SK-N-SH (cell line): ENCODE data around the gene CRYBA2. TPM values are rescaled to one million over a fixed set of nuclear protein-coding genes. Genes with fewer than 3 reads are reported as not detected.

Source experiments
- CTCF ChIA-PET: fragments of 300-600, 350-600 bp; formaldehyde crosslinking; extraction: SDS; loops from one replicate; lab custom pipeline; 2021; lab: Yijun Ruan, JAX
- POLR2A ChIA-PET: fragments of 350-600 bp; sonication (Branson Sonifier 250); formaldehyde crosslinking; extraction: SDS; loops from one replicate; lab custom pipeline; 2020; ENCODE audit warnings: antibody characterized with exemption, inconsistent platforms; lab: Yijun Ruan, JAX
- DNase-seq: peaks from one replicate; pipeline ENCODE4 v3.0.0; 2012
- H2AFZ ChIP-seq: fragments of 200-600 bp; sonication (generic); 2 replicates; pipeline ENCODE4 v1.8.1; 2016; ENCODE audit warnings: antibody characterized with exemption, mild to moderate bottlenecking, low read depth
- H3F3A ChIP-seq: fragments of 200-600 bp; sonication (generic); replicated peaks from 2 replicates; pipeline ENCODE3; 2016; ENCODE audit warnings: antibody characterized with exemption, mild to moderate bottlenecking; ENCODE audit not compliant: insufficient read depth
- H3K27ac ChIP-seq, 2 experiments: fragments of 200-500 bp in 1 of 2; fragments of 200-600 bp in 1 of 2; sonication (Bioruptor generic) in 1 of 2; sonication (generic), shearing (Covaris generic) in 1 of 2; 2 replicates each; pipeline versions ENCODE4 v1.5.1 to v1.6.1; 2014 to 2016; ENCODE audit warnings: low read depth in 2 of 2, inconsistent platforms in 1 of 2, low read length in 1 of 2, mild to moderate bottlenecking in 1 of 2, mixed read lengths in 1 of 2
- H3K27me3 ChIP-seq: fragments of 200-600 bp; sonication (generic), shearing (Covaris generic); 2 replicates; pipeline ENCODE4 v1.6.1; 2016; ENCODE audit warnings: mixed run types; ENCODE audit not compliant: insufficient read depth
- H3K36me3 ChIP-seq, 2 experiments: fragments of 200-500 bp in 1 of 2; fragments of 200-600 bp in 1 of 2; sonication (Bioruptor generic) in 1 of 2; sonication (generic) in 1 of 2; replicated peaks in 1 of 2; 2 replicates each; pipeline versions ENCODE3 to v1.5.1; 2014 to 2016; ENCODE audit warnings: low read length in 1 of 2, mild to moderate bottlenecking in 1 of 2; ENCODE audit not compliant: insufficient read depth in 2 of 2, control insufficient read depth in 1 of 2
- H3K4me1 ChIP-seq, 2 experiments: fragments of 200-500 bp in 1 of 2; fragments of 200-600 bp in 1 of 2; sonication (Bioruptor generic) in 1 of 2; sonication (generic), shearing (Covaris generic) in 1 of 2; 2 replicates each; pipeline versions ENCODE4 v1.5.1 to v1.6.1; 2014 to 2016; ENCODE audit warnings: low read depth in 1 of 2, low read length in 1 of 2, mixed run types in 1 of 2; ENCODE audit not compliant: insufficient read depth in 2 of 2, control insufficient read depth in 1 of 2
- H3K4me2 ChIP-seq: fragments of 200-600 bp; sonication (generic), shearing (Covaris generic); 2 replicates; pipeline ENCODE4 v1.6.1; 2017; ENCODE audit warnings: mixed run types
- H3K4me3 ChIP-seq, 2 experiments: fragments of 200-500 bp in 1 of 2; fragments of 200-600 bp in 1 of 2; sonication (Bioruptor generic) in 1 of 2; sonication (generic), shearing (Covaris generic) in 1 of 2; 2 replicates each; pipeline versions ENCODE4 v1.5.1 to v1.8.1; 2014 to 2016; ENCODE audit warnings: low read depth in 2 of 2, inconsistent platforms in 1 of 2, low read length in 1 of 2, mild to moderate bottlenecking in 1 of 2, mixed read lengths in 1 of 2, moderate library complexity in 1 of 2
- H3K79me2 ChIP-seq: fragments of 200-600 bp; sonication (generic); 2 replicates; pipeline ENCODE4 v1.8.1; 2017; ENCODE audit warnings: mild to moderate bottlenecking; ENCODE audit not compliant: insufficient read depth
- H3K9ac ChIP-seq: fragments of 200-600 bp; sonication (generic); 2 replicates; pipeline ENCODE4 v1.6.1; 2017; ENCODE audit warnings: mixed run types
- H3K9me2 ChIP-seq: fragments of 200-600 bp; sonication (generic); 2 replicates; pipeline ENCODE4 v1.6.1; 2017; ENCODE audit warnings: mixed run types
- H3K9me3 ChIP-seq: fragments of 200-600 bp; sonication (generic); 2 replicates; pipeline ENCODE4 v1.6.1; 2017; ENCODE audit warnings: mixed run types, mild to moderate bottlenecking, moderate library complexity
- H4K20me1 ChIP-seq: fragments of 200-600 bp; sonication (generic); 2 replicates; pipeline ENCODE4 v1.6.1; 2017; ENCODE audit warnings: mild to moderate bottlenecking, mixed run types; ENCODE audit not compliant: insufficient read depth
- CHD2 ChIP-seq: fragments of 150-350 bp; IDR thresholded peaks from 2 replicates; pipeline ENCODE4 v1.6.1; 2018; ENCODE audit warnings: low read length; ENCODE audit not compliant: partially characterized antibody
- GABPA ChIP-seq: IDR thresholded peaks from 2 replicates; pipeline ENCODE4 v1.4.0; 2012; ENCODE audit warnings: low read depth, mild to moderate bottlenecking
- MAX ChIP-seq: IDR thresholded peaks from 2 replicates; pipeline ENCODE4 v1.4.0; 2012; ENCODE audit warnings: low read depth
- MEF2A ChIP-seq: IDR thresholded peaks from 2 replicates; pipeline ENCODE4 v1.4.0; 2012; ENCODE audit warnings: low read depth, borderline replicate concordance
- MXI1 ChIP-seq: IDR thresholded peaks from 2 replicates; pipeline ENCODE4 v1.6.1; 2012; ENCODE audit warnings: mild to moderate bottlenecking, low read depth, low read length, improper control_type of control experiment
- POLR2AphosphoS5 ChIP-seq: IDR thresholded peaks from 2 replicates; pipeline ENCODE4 v1.6.1; 2012; ENCODE audit warnings: low read depth, low read length
- TAF1 ChIP-seq: IDR thresholded peaks from 2 replicates; pipeline ENCODE4 v1.6.1; 2012; ENCODE audit warnings: low read depth, mild to moderate bottlenecking, low read length, moderate library complexity, borderline replicate concordance
- TCF12 ChIP-seq: IDR thresholded peaks from 2 replicates; pipeline ENCODE4 v1.4.0; 2012
- YY1 ChIP-seq: IDR thresholded peaks from 2 replicates; pipeline ENCODE4 v1.4.0; 2012; ENCODE audit warnings: low read depth, mild to moderate bottlenecking
- ZBTB33 ChIP-seq: IDR thresholded peaks from 2 replicates; pipeline ENCODE4 v1.4.0; 2012; ENCODE audit warnings: low read depth, borderline replicate concordance
- WGBS: methylation state at CpG from one replicate; pipeline ENCODE4 v1.1.6; 2017; ENCODE audit warnings: low lambda C conversion rate; 5-methylcytosine and 5-hydroxymethylcytosine counted together
- polyA plus RNA-seq, 3 experiments: library from polyadenylated mRNA; depleted of rRNA; stranded (reverse); fragments of >200 nt; gene quantifications; 2 replicates each; pipeline ENCODE4 v1.2.3, GENCODE V29; 2012

CRYBA2 gene
- polyA plus RNA-seq, 1 of the 3 experiments (the other 2 are of a cell fraction), result not detected

- H3K4me1 ChIP-seq, result peaks cover 0 to 35% of the 10 kb centered on the region in 2 experiments; a peak in 2 of 4 replicates
- peaks cover 42% of the 10 kb centered on the region for H3K27me3 ChIP-seq
- peak overlapping the region; percentile 16 to 45; a peak in 3 of 4 replicates for H3K4me3 ChIP-seq
- H4K20me1 ChIP-seq, result no peaks in the 10 kb centered on the region
- no peaks in the 10 kb centered on the region for H3K9me3 ChIP-seq
- no peaks in the 10 kb centered on the region for H3K9me2 ChIP-seq
- TF ChIP-seq MXI1 (peak; percentile 42; the same call in 1 of the 2 replicates), MAX (no peak), POLR2AphosphoS5 (no peak), TCF12 (no peak), GABPA (no peak), YY1 (no peak), TAF1 (no peak), CHD2 (no peak)
- H3K36me3 ChIP-seq, result no peaks in the 10 kb centered on the region
- WGBS, result 54% methylated on average over 17 of the region's 23 CpGs
- H3F3A ChIP-seq, result no peaks in the 10 kb centered on the region
- H3K27ac ChIP-seq, result peak overlapping the region in 1 of 2 experiments; percentile 89; a peak in 2 of 4 replicates
- DNase-seq, result peak; percentile 68
- no peaks in the 10 kb centered on the region for H3K79me2 ChIP-seq
- no peak overlapping the region for H3K9ac ChIP-seq
- POLR2A ChIA-PET, result interaction anchor here (1.5 to 6.4 kb wide), 5 partner anchors 9 to 28 kb away, joined by 3 to 89 read pairs (median 9); no protein-coding TSS in a partner anchor
- no peak overlapping the region for H2AFZ ChIP-seq
- CTCF ChIA-PET, result interaction anchor here (0.8 to 12.4 kb wide), 15 partner anchors 10 to 176 kb away, joined by 3 to 208 read pairs (median 9); partner anchors contain the start of genes CDK5R2 and CRYBA2
- H3K4me2 ChIP-seq, result no peak overlapping the region
Observed at GRCh38 chr2:218983263-218983933, 9.8 kb downstream of the CRYBA2 start.

GRCh38 chr2:218982586-218983262 lies 10.5 kb downstream of the CRYBA2 start:
- Histone ChIP-seq H3K27me3 (peaks cover 42% of the 10 kb centered on the region), H3K9me2 (no peaks in the 10 kb centered on the region), H2AFZ (no peak overlapping the region), H3K4me2 (no peak overlapping the region), H3K4me3 (peak overlapping the region in 1 of 2 experiments; percentile 45; a peak in 1 of 4 replicates), H3K9me3 (no peaks in the 10 kb centered on the region), H3K36me3 (no peaks in the 10 kb centered on the region), H3K27ac (peak overlapping the region in 1 of 2 experiments; percentile 89; a peak in 2 of 4 replicates), H3K9ac (no peak overlapping the region), H4K20me1 (no peaks in the 10 kb centered on the region), H3K4me1 (peaks cover 0 to 34% of the 10 kb centered on the region in 2 experiments; a peak in 2 of 4 replicates), H3K79me2 (no peaks in the 10 kb centered on the region), H3F3A (no peaks in the 10 kb centered on the region)
- ChIA-PET POLR2A (interaction anchor here (1.2 to 6.4 kb wide), 3 partner anchors 14 to 19 kb away, joined by 4 to 89 read pairs (median 21); no protein-coding TSS in a partner anchor), CTCF (interaction anchor here (0.8 to 12.4 kb wide), 15 partner anchors 9 to 177 kb away, joined by 3 to 208 read pairs (median 11); partner anchors contain the start of genes CDK5R2 and CRYBA2)
- WGBS, result 66% methylated on average over 15 of the region's 28 CpGs
- no peak for TF ChIP-seq ZBTB33
- no peak for TF ChIP-seq MEF2A
- TF ChIP-seq MAX, result no peak
- DNase-seq, result peak; percentile 7
